GM23338 (cell line): ENCODE measurements around the gene GLI1. TPM values are rescaled to one million over a fixed set of nuclear protein-coding genes. Genes with fewer than 3 reads are reported as not detected.

Experiments used
- ATAC-seq: fragments of 200-7000 bp; cut with Tn5 transposase; 3 replicates; pipeline ENCODE4 v1.9.1; 2020
- DNase-seq: peaks from one replicate; pipeline ENCODE4 v3.0.0-alpha.2; 2015; ENCODE audit warnings: low spot score
- H2AFZ ChIP-seq: fragments of 200-600 bp; sonication (generic); 2 replicates; pipeline ENCODE4 v1.8.0; 2016; ENCODE audit warnings: antibody characterized with exemption, mild to moderate bottlenecking, moderate library complexity
- H3F3A ChIP-seq: fragments of 200-600 bp; sonication (generic); replicated peaks from 2 replicates; pipeline ENCODE4 v1.8.0; 2017; ENCODE audit warnings: antibody characterized with exemption, mixed run types, low read depth
- H3K27ac ChIP-seq: fragments of 200-600 bp; sonication (generic); 2 replicates; pipeline ENCODE4 v1.6.1; 2016; ENCODE audit warnings: low read depth
- H3K27me3 ChIP-seq: fragments of 200-600 bp; sonication (generic); 2 replicates; pipeline ENCODE4 v1.8.0; 2016; ENCODE audit warnings: mild to moderate bottlenecking, mixed run types, moderate library complexity; ENCODE audit not compliant: insufficient read depth
- H3K36me3 ChIP-seq: fragments of 200-600 bp; sonication (generic); 2 replicates; pipeline ENCODE4 v1.8.0; 2016; ENCODE audit warnings: mild to moderate bottlenecking; ENCODE audit not compliant: insufficient read depth
- H3K4me1 ChIP-seq: fragments of 200-600 bp; sonication (generic); 2 replicates; pipeline ENCODE4 v1.8.0; 2016; ENCODE audit warnings: mild to moderate bottlenecking, moderate library complexity; ENCODE audit not compliant: insufficient read depth
- H3K4me2 ChIP-seq: fragments of 200-600 bp; sonication (generic); 2 replicates; pipeline ENCODE4 v1.7.1; 2017; ENCODE audit warnings: mixed run types
- H3K4me3 ChIP-seq: fragments of 200-600 bp; sonication (generic); 2 replicates; pipeline ENCODE4 v1.6.1; 2016; ENCODE audit warnings: mixed run types
- H3K79me2 ChIP-seq: fragments of 200-600 bp; sonication (generic); replicated peaks from 2 replicates; pipeline ENCODE4 v1.8.0; 2017; ENCODE audit warnings: mild to moderate bottlenecking; ENCODE audit not compliant: insufficient read depth
- H3K9me2 ChIP-seq: fragments of 200-600 bp; sonication (generic); 2 replicates; pipeline ENCODE4 v1.8.0; 2017; ENCODE audit not compliant: insufficient read depth
- H4K20me1 ChIP-seq: fragments of 200-600 bp; sonication (generic); replicated peaks from 2 replicates; pipeline ENCODE4 v1.8.0; 2017; ENCODE audit warnings: mild to moderate bottlenecking; ENCODE audit not compliant: insufficient read depth
- H3K27ac Mint-ChIP-seq: 2 replicates; pipeline ENCODE4 v1.8.0; 2020; ENCODE audit warnings: inconsistent platforms, mild to moderate bottlenecking, moderate library complexity, mixed read lengths
- H3K27me3 Mint-ChIP-seq: 3 replicates; pipeline ENCODE4 v1.8.0; 2022; ENCODE audit warnings: low read depth, mild to moderate bottlenecking, moderate library complexity, mixed read lengths, inconsistent platforms; ENCODE audit not compliant: insufficient read depth, poor library complexity
- H3K36me3 Mint-ChIP-seq: 3 replicates; pipeline ENCODE4 v1.8.0; 2021; ENCODE audit warnings: low read depth, mild to moderate bottlenecking, inconsistent platforms, moderate library complexity, mixed read lengths
- H3K4me1 Mint-ChIP-seq: 3 replicates; pipeline ENCODE4 v1.8.0; 2020; ENCODE audit warnings: mild to moderate bottlenecking, inconsistent platforms, mixed read lengths
- H3K4me3 Mint-ChIP-seq: 3 replicates; pipeline ENCODE4 v1.8.0; 2021; ENCODE audit warnings: moderate library complexity, mild to moderate bottlenecking, inconsistent platforms, mixed read lengths
- H3K9me3 Mint-ChIP-seq: 3 replicates; pipeline ENCODE4 v1.8.0; 2020; ENCODE audit warnings: moderate library complexity, mild to moderate bottlenecking, inconsistent platforms, mixed read lengths
- EZH2 ChIP-seq: fragments of 200-600 bp; sonication (generic); IDR thresholded peaks from one replicate; pipeline ENCODE4 v1.8.0; 2017; ENCODE audit warnings: antibody characterized with exemption, mild to moderate bottlenecking, low read depth; ENCODE audit not compliant: unreplicated experiment
- EZH2phosphoT487 ChIP-seq: fragments of 200-600 bp; sonication (generic); IDR thresholded peaks from one replicate; pipeline ENCODE4 v1.8.1; 2018; ENCODE audit warnings: antibody characterized with exemption; ENCODE audit not compliant: unreplicated experiment
- JUNB ChIP-seq: IDR thresholded peaks from one replicate; pipeline ENCODE4 v1.6.1; 2016; ENCODE audit warnings: antibody characterized with exemption; ENCODE audit not compliant: unreplicated experiment
- NANOG ChIP-seq: IDR thresholded peaks from 2 replicates; pipeline ENCODE4 v1.6.1; 2016; ENCODE audit warnings: antibody characterized with exemption, borderline replicate concordance
- POLR2AphosphoS5 ChIP-seq: IDR thresholded peaks from 2 replicates; pipeline ENCODE4 v1.6.1; 2016; ENCODE audit warnings: antibody characterized with exemption, low read depth
- STAT1 ChIP-seq: IDR thresholded peaks from one replicate; pipeline ENCODE4 v1.6.1; 2016; ENCODE audit warnings: antibody characterized with exemption; ENCODE audit not compliant: unreplicated experiment
- ZNF114 ChIP-seq: fragments of 250-450 bp; sonication (Bioruptor Pico); IDR thresholded peaks from 2 replicates; pipeline ENCODE4 v1.5.0; 2020; ENCODE audit warnings: mild to moderate bottlenecking, moderate library complexity
- ZNF331 ChIP-seq: fragments of 250-450 bp; sonication (Bioruptor Pico); IDR thresholded peaks from 2 replicates; pipeline ENCODE4 v1.5.0; 2020; ENCODE audit warnings: low read depth, mild to moderate bottlenecking, moderate library complexity
- polyA plus RNA-seq: library from polyadenylated mRNA; unstranded; fragments of >200 nt; fragmentation: Nextera tagmentation; extraction: Ambion mirVana; gene quantifications from 2 replicates; pipeline ENCODE4 v1.2.1, GENCODE V29; 2016
- total RNA-seq: library from RNA; depleted of rRNA; stranded (reverse); fragments of >200 nt; shearing (Covaris generic); gene quantifications from 2 replicates; pipeline ENCODE4 v1.2.3, GENCODE V29; 2014
- TF ChIP-seq, protein P1 (sequence below): IDR thresholded peaks from one replicate; pipeline ENCODE4 v1.6.1; 2018; ENCODE audit warnings: antibody characterized with exemption; ENCODE audit not compliant: unreplicated experiment
- TF ChIP-seq, protein P2 (sequence below), 2 experiments: fragments of 200-600 bp in 1 of 2; sonication (generic) in 1 of 2; conservative IDR thresholded peaks; 2 replicates each; pipeline versions ENCODE4 v1.5.1 to v1.6.1; 2016 to 2017; ENCODE audit warnings: antibody characterized with exemption in 2 of 2, low read depth in 2 of 2, mild to moderate bottlenecking in 2 of 2, moderate library complexity in 1 of 2
- TF ChIP-seq, protein P3 (sequence below): fragments of 250-450 bp; sonication (Bioruptor Pico); IDR thresholded peaks from 2 replicates; pipeline ENCODE4 v1.5.0; 2020; ENCODE audit warnings: mild to moderate bottlenecking, moderate library complexity

GLI1 gene
- total and polyA plus RNA-seq, 2 experiments from 2014 or later: 5.6 to 18.1 TPM

DNA sequence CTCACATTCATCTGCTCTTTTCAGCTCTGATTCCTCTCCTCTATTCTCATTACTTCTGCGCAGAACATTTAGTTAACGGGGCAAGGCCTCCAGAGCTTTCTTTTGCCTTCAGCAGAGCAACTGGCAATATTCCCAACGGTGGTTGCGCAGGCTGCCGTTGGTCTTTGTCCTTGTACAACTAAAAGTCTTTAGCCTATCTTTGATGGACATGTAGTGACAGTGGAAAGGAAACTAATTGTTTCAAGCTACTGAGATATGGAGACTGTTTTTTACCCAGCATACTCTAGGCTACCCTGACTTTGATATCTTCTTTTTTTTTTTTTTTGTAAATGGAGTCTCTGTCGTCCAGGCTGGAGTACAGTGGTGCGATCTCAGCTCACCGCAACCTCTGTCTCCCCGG is 41.3 kb upstream of the GLI1 start:
- peaks cover 11% of the 10 kb centered on the region for H3K79me2 ChIP-seq
- ATAC-seq (no peak), DNase-seq (no peak)
- Mint-ChIP-seq H3K27me3 (peaks cover 2% of the 10 kb centered on the region), H3K4me3 (no peak overlapping the region), H3K4me1 (peaks cover 14% of the 10 kb centered on the region), H3K9me3 (no peaks in the 10 kb centered on the region), H3K36me3 (no peaks in the 10 kb centered on the region), H3K27ac (no peak overlapping the region)
- H3K36me3 ChIP-seq: no peaks in the 10 kb centered on the region
- H2AFZ ChIP-seq: no peak overlapping the region
- no peaks in the 10 kb centered on the region for H3F3A ChIP-seq
- no peak overlapping the region for H3K4me2 ChIP-seq
- H3K27ac ChIP-seq: peak overlapping the region; percentile 18; the same call in 1 of the 2 replicates
- no peak overlapping the region for H3K4me3 ChIP-seq
- TF ChIP-seq NANOG (no peak), EZH2phosphoT487 (no peak), POLR2AphosphoS5 (no peak), ZNF331 (no peak)
- TF ChIP-seq, protein P1, sequence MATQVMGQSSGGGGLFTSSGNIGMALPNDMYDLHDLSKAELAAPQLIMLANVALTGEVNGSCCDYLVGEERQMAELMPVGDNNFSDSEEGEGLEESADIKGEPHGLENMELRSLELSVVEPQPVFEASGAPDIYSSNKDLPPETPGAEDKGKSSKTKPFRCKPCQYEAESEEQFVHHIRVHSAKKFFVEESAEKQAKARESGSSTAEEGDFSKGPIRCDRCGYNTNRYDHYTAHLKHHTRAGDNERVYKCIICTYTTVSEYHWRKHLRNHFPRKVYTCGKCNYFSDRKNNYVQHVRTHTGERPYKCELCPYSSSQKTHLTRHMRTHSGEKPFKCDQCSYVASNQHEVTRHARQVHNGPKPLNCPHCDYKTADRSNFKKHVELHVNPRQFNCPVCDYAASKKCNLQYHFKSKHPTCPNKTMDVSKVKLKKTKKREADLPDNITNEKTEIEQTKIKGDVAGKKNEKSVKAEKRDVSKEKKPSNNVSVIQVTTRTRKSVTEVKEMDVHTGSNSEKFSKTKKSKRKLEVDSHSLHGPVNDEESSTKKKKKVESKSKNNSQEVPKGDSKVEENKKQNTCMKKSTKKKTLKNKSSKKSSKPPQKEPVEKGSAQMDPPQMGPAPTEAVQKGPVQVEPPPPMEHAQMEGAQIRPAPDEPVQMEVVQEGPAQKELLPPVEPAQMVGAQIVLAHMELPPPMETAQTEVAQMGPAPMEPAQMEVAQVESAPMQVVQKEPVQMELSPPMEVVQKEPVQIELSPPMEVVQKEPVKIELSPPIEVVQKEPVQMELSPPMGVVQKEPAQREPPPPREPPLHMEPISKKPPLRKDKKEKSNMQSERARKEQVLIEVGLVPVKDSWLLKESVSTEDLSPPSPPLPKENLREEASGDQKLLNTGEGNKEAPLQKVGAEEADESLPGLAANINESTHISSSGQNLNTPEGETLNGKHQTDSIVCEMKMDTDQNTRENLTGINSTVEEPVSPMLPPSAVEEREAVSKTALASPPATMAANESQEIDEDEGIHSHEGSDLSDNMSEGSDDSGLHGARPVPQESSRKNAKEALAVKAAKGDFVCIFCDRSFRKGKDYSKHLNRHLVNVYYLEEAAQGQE: no peak
- H3K9me2 ChIP-seq: no peaks in the 10 kb centered on the region
- peaks cover 8% of the 10 kb centered on the region; the same call in 1 of the 2 replicates for H3K4me1 ChIP-seq
- no peaks in the 10 kb centered on the region for H3K27me3 ChIP-seq
- peaks cover 13% of the 10 kb centered on the region for H4K20me1 ChIP-seq

DNA sequence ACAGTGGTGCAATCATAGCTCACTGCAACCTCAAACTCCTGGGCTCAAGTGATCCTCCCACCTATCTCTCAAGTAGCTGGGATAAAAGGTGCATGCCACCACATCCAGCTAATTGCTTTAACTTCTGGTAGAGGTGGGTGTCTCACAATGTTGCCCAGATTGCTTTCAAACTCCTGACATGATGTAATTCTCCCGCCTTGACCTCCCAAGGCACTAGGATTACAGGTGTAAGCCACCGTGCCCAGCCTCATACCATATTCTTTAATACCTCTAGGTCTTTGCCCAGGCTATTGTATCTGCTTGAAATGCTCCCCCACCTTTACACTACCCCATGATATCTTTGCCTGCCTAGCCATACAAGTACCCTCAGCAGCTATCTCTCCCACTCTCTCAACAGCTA is 40.1 kb upstream of the GLI1 start:
- DNase-seq: no peak
- H3K4me3 Mint-ChIP-seq: no peak overlapping the region; the same call in 2 of the 3 replicates
- Histone ChIP-seq H3K4me3 (no peak overlapping the region), H3K4me1 (peaks cover 8% of the 10 kb centered on the region; the same call in 1 of the 2 replicates), H2AFZ (no peak overlapping the region), H3K27ac (no peak overlapping the region), H4K20me1 (peaks cover 10% of the 10 kb centered on the region), H3K79me2 (peaks cover 8% of the 10 kb centered on the region; the same call in 1 of the 2 replicates), H3F3A (no peaks in the 10 kb centered on the region), H3K36me3 (no peaks in the 10 kb centered on the region), H3K4me2 (no peak overlapping the region), H3K9me2 (no peaks in the 10 kb centered on the region), H3K27me3 (no peaks in the 10 kb centered on the region)
- peaks cover 14% of the 10 kb centered on the region for H3K4me1 Mint-ChIP-seq
- H3K27ac Mint-ChIP-seq: no peak overlapping the region
- H3K27me3 Mint-ChIP-seq: peaks cover 2% of the 10 kb centered on the region
- ATAC-seq: no peak
- H3K9me3 Mint-ChIP-seq: no peaks in the 10 kb centered on the region
- peaks cover 3% of the 10 kb centered on the region for H3K36me3 Mint-ChIP-seq
- TF ChIP-seq JUNB: no peak
- no peak for TF ChIP-seq ZNF331
- no peak for TF ChIP-seq EZH2
- no peak for TF ChIP-seq POLR2AphosphoS5
- TF ChIP-seq, protein P2, sequence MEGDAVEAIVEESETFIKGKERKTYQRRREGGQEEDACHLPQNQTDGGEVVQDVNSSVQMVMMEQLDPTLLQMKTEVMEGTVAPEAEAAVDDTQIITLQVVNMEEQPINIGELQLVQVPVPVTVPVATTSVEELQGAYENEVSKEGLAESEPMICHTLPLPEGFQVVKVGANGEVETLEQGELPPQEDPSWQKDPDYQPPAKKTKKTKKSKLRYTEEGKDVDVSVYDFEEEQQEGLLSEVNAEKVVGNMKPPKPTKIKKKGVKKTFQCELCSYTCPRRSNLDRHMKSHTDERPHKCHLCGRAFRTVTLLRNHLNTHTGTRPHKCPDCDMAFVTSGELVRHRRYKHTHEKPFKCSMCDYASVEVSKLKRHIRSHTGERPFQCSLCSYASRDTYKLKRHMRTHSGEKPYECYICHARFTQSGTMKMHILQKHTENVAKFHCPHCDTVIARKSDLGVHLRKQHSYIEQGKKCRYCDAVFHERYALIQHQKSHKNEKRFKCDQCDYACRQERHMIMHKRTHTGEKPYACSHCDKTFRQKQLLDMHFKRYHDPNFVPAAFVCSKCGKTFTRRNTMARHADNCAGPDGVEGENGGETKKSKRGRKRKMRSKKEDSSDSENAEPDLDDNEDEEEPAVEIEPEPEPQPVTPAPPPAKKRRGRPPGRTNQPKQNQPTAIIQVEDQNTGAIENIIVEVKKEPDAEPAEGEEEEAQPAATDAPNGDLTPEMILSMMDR (conservative IDR thresholded peaks at IDR 0.05; ENCODE audit: low read depth in 2 of 2): no peak
- TF ChIP-seq NANOG: no peak
- TF ChIP-seq ZNF114 (CRISPR knock-in tag): no peak
- TF ChIP-seq STAT1: no peak
- TF ChIP-seq, protein P3, sequence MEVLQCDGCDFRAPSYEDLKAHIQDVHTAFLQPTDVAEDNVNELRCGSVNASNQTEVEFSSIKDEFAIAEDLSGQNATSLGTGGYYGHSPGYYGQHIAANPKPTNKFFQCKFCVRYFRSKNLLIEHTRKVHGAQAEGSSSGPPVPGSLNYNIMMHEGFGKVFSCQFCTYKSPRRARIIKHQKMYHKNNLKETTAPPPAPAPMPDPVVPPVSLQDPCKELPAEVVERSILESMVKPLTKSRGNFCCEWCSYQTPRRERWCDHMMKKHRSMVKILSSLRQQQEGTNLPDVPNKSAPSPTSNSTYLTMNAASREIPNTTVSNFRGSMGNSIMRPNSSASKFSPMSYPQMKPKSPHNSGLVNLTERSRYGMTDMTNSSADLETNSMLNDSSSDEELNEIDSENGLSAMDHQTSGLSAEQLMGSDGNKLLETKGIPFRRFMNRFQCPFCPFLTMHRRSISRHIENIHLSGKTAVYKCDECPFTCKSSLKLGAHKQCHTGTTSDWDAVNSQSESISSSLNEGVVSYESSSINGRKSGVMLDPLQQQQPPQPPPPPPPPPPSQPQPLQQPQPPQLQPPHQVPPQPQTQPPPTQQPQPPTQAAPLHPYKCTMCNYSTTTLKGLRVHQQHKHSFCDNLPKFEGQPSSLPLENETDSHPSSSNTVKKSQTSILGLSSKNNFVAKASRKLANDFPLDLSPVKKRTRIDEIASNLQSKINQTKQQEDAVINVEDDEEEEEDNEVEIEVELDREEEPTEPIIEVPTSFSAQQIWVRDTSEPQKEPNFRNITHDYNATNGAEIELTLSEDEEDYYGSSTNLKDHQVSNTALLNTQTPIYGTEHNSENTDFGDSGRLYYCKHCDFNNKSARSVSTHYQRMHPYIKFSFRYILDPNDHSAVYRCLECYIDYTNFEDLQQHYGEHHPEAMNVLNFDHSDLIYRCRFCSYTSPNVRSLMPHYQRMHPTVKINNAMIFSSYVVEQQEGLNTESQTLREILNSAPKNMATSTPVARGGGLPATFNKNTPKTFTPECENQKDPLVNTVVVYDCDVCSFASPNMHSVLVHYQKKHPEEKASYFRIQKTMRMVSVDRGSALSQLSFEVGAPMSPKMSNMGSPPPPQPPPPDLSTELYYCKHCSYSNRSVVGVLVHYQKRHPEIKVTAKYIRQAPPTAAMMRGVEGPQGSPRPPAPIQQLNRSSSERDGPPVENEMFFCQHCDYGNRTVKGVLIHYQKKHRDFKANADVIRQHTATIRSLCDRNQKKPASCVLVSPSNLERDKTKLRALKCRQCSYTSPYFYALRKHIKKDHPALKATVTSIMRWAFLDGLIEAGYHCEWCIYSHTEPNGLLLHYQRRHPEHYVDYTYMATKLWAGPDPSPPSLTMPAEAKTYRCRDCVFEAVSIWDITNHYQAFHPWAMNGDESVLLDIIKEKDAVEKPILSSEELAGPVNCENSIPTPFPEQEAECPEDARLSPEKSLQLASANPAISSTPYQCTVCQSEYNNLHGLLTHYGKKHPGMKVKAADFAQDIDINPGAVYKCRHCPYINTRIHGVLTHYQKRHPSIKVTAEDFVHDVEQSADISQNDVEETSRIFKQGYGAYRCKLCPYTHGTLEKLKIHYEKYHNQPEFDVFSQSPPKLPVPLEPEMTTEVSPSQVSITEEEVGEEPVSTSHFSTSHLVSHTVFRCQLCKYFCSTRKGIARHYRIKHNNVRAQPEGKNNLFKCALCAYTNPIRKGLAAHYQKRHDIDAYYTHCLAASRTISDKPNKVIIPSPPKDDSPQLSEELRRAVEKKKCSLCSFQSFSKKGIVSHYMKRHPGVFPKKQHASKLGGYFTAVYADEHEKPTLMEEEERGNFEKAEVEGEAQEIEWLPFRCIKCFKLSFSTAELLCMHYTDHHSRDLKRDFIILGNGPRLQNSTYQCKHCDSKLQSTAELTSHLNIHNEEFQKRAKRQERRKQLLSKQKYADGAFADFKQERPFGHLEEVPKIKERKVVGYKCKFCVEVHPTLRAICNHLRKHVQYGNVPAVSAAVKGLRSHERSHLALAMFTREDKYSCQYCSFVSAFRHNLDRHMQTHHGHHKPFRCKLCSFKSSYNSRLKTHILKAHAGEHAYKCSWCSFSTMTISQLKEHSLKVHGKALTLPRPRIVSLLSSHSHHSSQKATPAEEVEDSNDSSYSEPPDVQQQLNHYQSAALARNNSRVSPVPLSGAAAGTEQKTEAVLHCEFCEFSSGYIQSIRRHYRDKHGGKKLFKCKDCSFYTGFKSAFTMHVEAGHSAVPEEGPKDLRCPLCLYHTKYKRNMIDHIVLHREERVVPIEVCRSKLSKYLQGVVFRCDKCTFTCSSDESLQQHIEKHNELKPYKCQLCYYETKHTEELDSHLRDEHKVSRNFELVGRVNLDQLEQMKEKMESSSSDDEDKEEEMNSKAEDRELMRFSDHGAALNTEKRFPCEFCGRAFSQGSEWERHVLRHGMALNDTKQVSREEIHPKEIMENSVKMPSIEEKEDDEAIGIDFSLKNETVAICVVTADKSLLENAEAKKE (CRISPR knock-in tag): no peak
- no peak for TF ChIP-seq EZH2phosphoT487
